ENCODE results near the gene DNAJC27. TPM values are rescaled to one million over a fixed set of nuclear protein-coding genes. Genes with fewer than 3 reads are reported as not detected.
"Not testable (repeated sequence)": the region's sequence is repeated elsewhere in the genome, so short reads cannot be mapped to it uniquely, and the experiment has no call there.

Gene DNAJC27
- total RNA-seq, result 8.4 TPM

- no peaks in the 10 kb centered on the region for H3K27me3 ChIP-seq (ENCODE audit: control insufficient read depth in 3 of 3, insufficient read depth in 3 of 3, low read length in 3 of 3)
- H3K9me3 ChIP-seq (ENCODE audit: control insufficient read depth in 3 of 3, low read length in 3 of 3), result no peaks in the 10 kb centered on the region
- H3K27ac ChIP-seq (ENCODE audit: low read depth, low read length), result peak within 1 kb of the TSS; percentile 100
- H3K4me3 ChIP-seq (ENCODE audit: low read length in 3 of 3), result peak within 1 kb of the TSS; percentile 84 to 94 (median 91)
- H3K4me1 ChIP-seq (ENCODE audit: control insufficient read depth in 3 of 3, insufficient read depth in 3 of 3, low read length in 3 of 3), result peaks cover 0 to 24% (median 12%) of the 10 kb centered on the region in 3 donors
- peaks cover 1 to 5% (median 2%) of the 10 kb centered on the region in 3 donors for H3K36me3 ChIP-seq (ENCODE audit: control insufficient read depth in 3 of 3, insufficient read depth in 3 of 3, low read length in 3 of 3)
- H3K9ac ChIP-seq (ENCODE audit: low read depth in 1 of 3, low read length in 3 of 3), result peak within 1 kb of the TSS; percentile 99 to 100 (median 100)
Measured at GRCh38 chr2:24971536-24972314, at the start of gene DNAJC27. Gene DNAJC27 (minus strand): TSS chr2:24971955. CDS start chr2:24971904, 51 bp downstream.

- no peaks in the 10 kb centered on the region for H3K9me3 ChIP-seq (ENCODE audit: control insufficient read depth in 3 of 3, low read length in 3 of 3)
- no peak overlapping the region for H3K4me3 ChIP-seq (ENCODE audit: low read length in 3 of 3)
- H3K27ac ChIP-seq (ENCODE audit: low read depth, low read length), result no peak overlapping the region
- H3K9ac ChIP-seq (ENCODE audit: low read depth in 1 of 3, low read length in 3 of 3), result no peak overlapping the region
- H3K36me3 ChIP-seq (ENCODE audit: control insufficient read depth in 3 of 3, insufficient read depth in 3 of 3, low read length in 3 of 3), result no peaks in the 10 kb centered on the region
- peaks cover 4 to 14% (median 6%) of the 10 kb centered on the region in 3 donors for H3K4me1 ChIP-seq (ENCODE audit: control insufficient read depth in 3 of 3, insufficient read depth in 3 of 3, low read length in 3 of 3)
- no peaks in the 10 kb centered on the region for H3K27me3 ChIP-seq (ENCODE audit: control insufficient read depth in 3 of 3, insufficient read depth in 3 of 3, low read length in 3 of 3)
Measured at GRCh38 chr2:25018681-25019080, 46.9 kb upstream of the DNAJC27 start.

- Histone ChIP-seq H3K4me1 (ENCODE audit: control insufficient read depth in 3 of 3, insufficient read depth in 3 of 3, low read length in 3 of 3) (peaks cover 0 to 8% (median 4%) of the 10 kb centered on the region in 3 donors), H3K4me3 (ENCODE audit: low read length in 3 of 3) (no peak overlapping the region), H3K9me3 (ENCODE audit: control insufficient read depth in 3 of 3, low read length in 3 of 3) (no peaks in the 10 kb centered on the region), H3K36me3 (ENCODE audit: control insufficient read depth in 3 of 3, insufficient read depth in 3 of 3, low read length in 3 of 3) (no peaks in the 10 kb centered on the region), H3K27me3 (ENCODE audit: control insufficient read depth in 3 of 3, insufficient read depth in 3 of 3, low read length in 3 of 3) (no peaks in the 10 kb centered on the region), H3K9ac (ENCODE audit: low read depth in 1 of 3, low read length in 3 of 3) (no peak overlapping the region), H3K27ac (ENCODE audit: low read depth, low read length) (no peak overlapping the region)
Measured at GRCh38 chr2:25014631-25015030, 42.9 kb upstream of the DNAJC27 start.

- not testable (repeated sequence) for H3K27ac ChIP-seq (ENCODE audit: low read depth, low read length); H3K4me1 ChIP-seq (ENCODE audit: control insufficient read depth in 3 of 3, insufficient read depth in 3 of 3, low read length in 3 of 3); H3K4me3 ChIP-seq (ENCODE audit: low read length in 3 of 3); H3K27me3 ChIP-seq (ENCODE audit: control insufficient read depth in 3 of 3, insufficient read depth in 3 of 3, low read length in 3 of 3); H3K36me3 ChIP-seq (ENCODE audit: control insufficient read depth in 3 of 3, insufficient read depth in 3 of 3, low read length in 3 of 3); H3K9me3 ChIP-seq (ENCODE audit: control insufficient read depth in 3 of 3, low read length in 3 of 3); H3K9ac ChIP-seq (ENCODE audit: low read depth in 1 of 3, low read length in 3 of 3)
Measured at GRCh38 chr2:25011342-25011741, 39.6 kb upstream of the DNAJC27 start.

GRCh38 chr2:25009954-25010353 lies 38.2 kb upstream of the DNAJC27 start:
- peak overlapping the region; percentile 65 for H3K27ac ChIP-seq (ENCODE audit: low read depth, low read length)
- H3K36me3 ChIP-seq (ENCODE audit: control insufficient read depth in 3 of 3, insufficient read depth in 3 of 3, low read length in 3 of 3), result no peaks in the 10 kb centered on the region
- no peaks in the 10 kb centered on the region for H3K9me3 ChIP-seq (ENCODE audit: control insufficient read depth in 3 of 3, low read length in 3 of 3)
- peaks cover 0 to 8% (median 4%) of the 10 kb centered on the region in 3 donors for H3K4me1 ChIP-seq (ENCODE audit: control insufficient read depth in 3 of 3, insufficient read depth in 3 of 3, low read length in 3 of 3)
- peak overlapping the region in 2 of 3 donors; percentile 43 to 60 for H3K4me3 ChIP-seq (ENCODE audit: low read length in 3 of 3)
- H3K9ac ChIP-seq (ENCODE audit: low read depth in 1 of 3, low read length in 3 of 3), result peak overlapping the region; percentile 10 to 45 (median 38)
- no peaks in the 10 kb centered on the region for H3K27me3 ChIP-seq (ENCODE audit: control insufficient read depth in 3 of 3, insufficient read depth in 3 of 3, low read length in 3 of 3)

GRCh38 chr2:25002066-25002465 lies 30.3 kb upstream of the DNAJC27 start:
- H3K4me1 ChIP-seq (ENCODE audit: control insufficient read depth in 3 of 3, insufficient read depth in 3 of 3, low read length in 3 of 3), result peaks cover 6 to 9% (median 8%) of the 10 kb centered on the region in 3 donors
- H3K9me3 ChIP-seq (ENCODE audit: control insufficient read depth in 3 of 3, low read length in 3 of 3), result no peaks in the 10 kb centered on the region
- H3K27ac ChIP-seq (ENCODE audit: low read depth, low read length), result no peak overlapping the region
- no peak overlapping the region for H3K4me3 ChIP-seq (ENCODE audit: low read length in 3 of 3)
- no peaks in the 10 kb centered on the region for H3K27me3 ChIP-seq (ENCODE audit: control insufficient read depth in 3 of 3, insufficient read depth in 3 of 3, low read length in 3 of 3)
- no peak overlapping the region for H3K9ac ChIP-seq (ENCODE audit: low read depth in 1 of 3, low read length in 3 of 3)
- H3K36me3 ChIP-seq (ENCODE audit: control insufficient read depth in 3 of 3, insufficient read depth in 3 of 3, low read length in 3 of 3), result peaks cover 0 to 5% (median 3%) of the 10 kb centered on the region in 3 donors

- H3K4me1 ChIP-seq (ENCODE audit: control insufficient read depth in 3 of 3, insufficient read depth in 3 of 3, low read length in 3 of 3), result peaks cover 11 to 16% (median 15%) of the 10 kb centered on the region in 3 donors
- H3K4me3 ChIP-seq (ENCODE audit: low read length in 3 of 3), result no peak overlapping the region
- no peak overlapping the region for H3K9ac ChIP-seq (ENCODE audit: low read depth in 1 of 3, low read length in 3 of 3)
- no peak overlapping the region for H3K27ac ChIP-seq (ENCODE audit: low read depth, low read length)
- H3K36me3 ChIP-seq (ENCODE audit: control insufficient read depth in 3 of 3, insufficient read depth in 3 of 3, low read length in 3 of 3), result peaks cover 0 to 5% (median 3%) of the 10 kb centered on the region in 3 donors
- H3K9me3 ChIP-seq (ENCODE audit: control insufficient read depth in 3 of 3, low read length in 3 of 3), result no peaks in the 10 kb centered on the region
- no peaks in the 10 kb centered on the region for H3K27me3 ChIP-seq (ENCODE audit: control insufficient read depth in 3 of 3, insufficient read depth in 3 of 3, low read length in 3 of 3)
Measured at GRCh38 chr2:25001325-25001637, 29.5 kb upstream of the DNAJC27 start.

GRCh38 chr2:25000503-25001324 lies 29.0 kb upstream of the DNAJC27 start:
- Histone ChIP-seq H3K4me3 (ENCODE audit: low read length in 3 of 3) (no peak overlapping the region), H3K9me3 (ENCODE audit: control insufficient read depth in 3 of 3, low read length in 3 of 3) (no peaks in the 10 kb centered on the region), H3K36me3 (ENCODE audit: control insufficient read depth in 3 of 3, insufficient read depth in 3 of 3, low read length in 3 of 3) (peaks cover 0 to 5% (median 3%) of the 10 kb centered on the region in 3 donors), H3K4me1 (ENCODE audit: control insufficient read depth in 3 of 3, insufficient read depth in 3 of 3, low read length in 3 of 3) (peaks cover 11 to 16% (median 15%) of the 10 kb centered on the region in 3 donors), H3K9ac (ENCODE audit: low read depth in 1 of 3, low read length in 3 of 3) (no peak overlapping the region), H3K27ac (ENCODE audit: low read depth, low read length) (no peak overlapping the region), H3K27me3 (ENCODE audit: control insufficient read depth in 3 of 3, insufficient read depth in 3 of 3, low read length in 3 of 3) (no peaks in the 10 kb centered on the region)

GRCh38 chr2:25000036-25000435 lies 28.3 kb upstream of the DNAJC27 start:
- Histone ChIP-seq H3K4me1 (ENCODE audit: control insufficient read depth in 3 of 3, insufficient read depth in 3 of 3, low read length in 3 of 3) (peaks cover 14 to 19% (median 15%) of the 10 kb centered on the region in 3 donors), H3K9ac (ENCODE audit: low read depth in 1 of 3, low read length in 3 of 3) (no peak overlapping the region), H3K27me3 (ENCODE audit: control insufficient read depth in 3 of 3, insufficient read depth in 3 of 3, low read length in 3 of 3) (no peaks in the 10 kb centered on the region), H3K36me3 (ENCODE audit: control insufficient read depth in 3 of 3, insufficient read depth in 3 of 3, low read length in 3 of 3) (peaks cover 0 to 5% (median 3%) of the 10 kb centered on the region in 3 donors), H3K9me3 (ENCODE audit: control insufficient read depth in 3 of 3, low read length in 3 of 3) (no peaks in the 10 kb centered on the region), H3K4me3 (ENCODE audit: low read length in 3 of 3) (no peak overlapping the region), H3K27ac (ENCODE audit: low read depth, low read length) (peak overlapping the region; percentile 12)

GRCh38 chr2:24999097-24999496 lies 27.3 kb upstream of the DNAJC27 start:
- H3K4me3 ChIP-seq (ENCODE audit: low read length in 3 of 3); H3K9me3 ChIP-seq (ENCODE audit: control insufficient read depth in 3 of 3, low read length in 3 of 3); H3K27me3 ChIP-seq (ENCODE audit: control insufficient read depth in 3 of 3, insufficient read depth in 3 of 3, low read length in 3 of 3); H3K27ac ChIP-seq (ENCODE audit: low read depth, low read length); H3K9ac ChIP-seq (ENCODE audit: low read depth in 1 of 3, low read length in 3 of 3); H3K36me3 ChIP-seq (ENCODE audit: control insufficient read depth in 3 of 3, insufficient read depth in 3 of 3, low read length in 3 of 3): not testable (repeated sequence)
- peaks cover 14 to 20% (median 15%) of the 10 kb centered on the region in 3 donors for H3K4me1 ChIP-seq (ENCODE audit: control insufficient read depth in 3 of 3, insufficient read depth in 3 of 3, low read length in 3 of 3)
